Caco-2 (cell line): ENCODE data around the gene MUSTN1. TPM values are rescaled to one million over a fixed set of nuclear protein-coding genes. Genes with fewer than 3 reads are reported as not detected.

Experiments used
- BruUV-seq: library from RNA; stranded (reverse); fragments of 400-500 nt; replicated peaks from 2 replicates; lab custom pipeline; 2021; lab: Mats Ljungman, UMichigan
- CTCF ChIA-PET: fragments of 300-600 bp; sonication (Branson Sonifier 250); formaldehyde crosslinking; loops from one replicate; lab custom pipeline; 2022; ENCODE audit warnings: antibody characterized with exemption; lab: Charles Lee
- POLR2A ChIA-PET: fragments of 300-600 bp; sonication (Branson Sonifier 250); formaldehyde crosslinking; loops from one replicate; lab custom pipeline; 2022; ENCODE audit warnings: antibody characterized with exemption; lab: Charles Lee
- DNase-seq, 2 experiments: peaks; one replicate each; pipeline versions ENCODE4 v3.0.0 to v3.0.0-alpha.2; 2020 to 2022
- H3K27me3 ChIP-seq: replicated peaks from 2 replicates; pipeline ENCODE4 v1.6.0; 2011; ENCODE audit warnings: low read length; ENCODE audit not compliant: control insufficient read depth, insufficient read depth
- H3K36me3 ChIP-seq: 2 replicates; pipeline ENCODE4 v1.5.1; 2011; ENCODE audit warnings: low read length; ENCODE audit not compliant: control insufficient read depth, insufficient read depth
- H3K4me1 ChIP-seq: fragments of 250-450 bp; sonication (Bioruptor Pico); 2 replicates; pipeline ENCODE4 v1.5.1; 2020; ENCODE audit warnings: mild to moderate bottlenecking
- H3K4me3 ChIP-seq: 2 replicates; pipeline ENCODE4 v1.5.1; 2011; ENCODE audit warnings: low read depth, mild to moderate bottlenecking, control low read depth, low read length
- H3K9me3 ChIP-seq: fragments of 250-450 bp; sonication (Bioruptor Pico); 2 replicates; pipeline ENCODE4 v1.5.1; 2020; ENCODE audit warnings: mild to moderate bottlenecking, moderate library complexity
- H3K27ac Mint-ChIP-seq: one replicate; pipeline ENCODE4 v1.8.0; 2022; ENCODE audit warnings: mixed read lengths; ENCODE audit not compliant: unreplicated experiment
- H3K27me3 Mint-ChIP-seq: one replicate; pipeline ENCODE4 v1.8.0; 2022; ENCODE audit warnings: mixed read lengths; ENCODE audit not compliant: insufficient read depth, unreplicated experiment
- H3K36me3 Mint-ChIP-seq: one replicate; pipeline ENCODE4 v1.8.0; 2022; ENCODE audit warnings: mild to moderate bottlenecking, mixed read lengths; ENCODE audit not compliant: insufficient read depth, unreplicated experiment
- H3K4me1 Mint-ChIP-seq: one replicate; pipeline ENCODE4 v1.8.0; 2022; ENCODE audit warnings: low read depth, mixed read lengths; ENCODE audit not compliant: unreplicated experiment
- H3K4me3 Mint-ChIP-seq: one replicate; pipeline ENCODE4 v1.8.0; 2022; ENCODE audit warnings: mild to moderate bottlenecking, moderate library complexity, mixed read lengths; ENCODE audit not compliant: unreplicated experiment
- H3K9me3 Mint-ChIP-seq: one replicate; pipeline ENCODE4 v1.8.0; 2022; ENCODE audit warnings: mixed read lengths; ENCODE audit not compliant: unreplicated experiment
- intact Hi-C: fragments of 100-400 bp; cut with micrococcal nuclease; formaldehyde crosslinking; loops from one replicate; pipeline ENCODE4 v1.10.0; 2022; ENCODE audit not compliant: unreplicated experiment
- total RNA-seq: library from RNA; stranded (reverse); gene quantifications from 2 replicates; pipeline ENCODE4 v1.2.3, GENCODE V29; 2022
- TF ChIP-seq, protein P1 (sequence below), 2 experiments: fragments of 200-600 bp in 1 of 2; IDR thresholded peaks; 1 replicate in 1 of 2; 2 replicates in 1 of 2; pipeline versions ENCODE4 v1.5.1 to v1.8.0; 2011 to 2022; ENCODE audit warnings: antibody characterized with exemption in 1 of 2, control low read depth in 1 of 2, inconsistent platforms in 1 of 2, low read depth in 1 of 2, low read length in 1 of 2, mild to moderate bottlenecking in 1 of 2, moderate library complexity in 1 of 2; ENCODE audit not compliant: insufficient read depth in 1 of 2, severe bottlenecking in 1 of 2, unreplicated experiment in 1 of 2

MUSTN1 gene
- total RNA-seq, 1 experiment from 2014 or later, result 1.8 TPM

DNA sequence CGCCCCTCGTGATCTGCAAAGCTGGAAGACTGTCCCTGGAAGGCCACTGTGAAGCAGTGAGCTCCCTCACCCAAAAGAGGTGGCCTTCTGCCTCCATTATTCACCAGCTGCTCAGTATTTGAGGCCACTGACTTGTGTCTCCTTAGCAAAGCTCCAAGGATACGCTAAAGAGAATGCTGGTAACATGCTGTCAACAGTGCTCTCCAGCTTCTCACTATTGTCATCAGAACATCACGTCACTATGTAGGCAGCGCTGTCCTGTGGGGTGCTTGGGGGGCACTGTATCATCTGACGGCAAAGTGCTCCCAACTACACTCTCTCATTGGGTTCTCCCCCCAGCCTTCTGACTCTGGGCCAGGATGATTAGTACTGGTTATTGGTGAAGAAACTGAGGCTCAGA lies 18.6 kb downstream of the MUSTN1 start:
- H3K9me3 Mint-ChIP-seq, result no peaks in the 10 kb centered on the region
- Histone ChIP-seq H3K27me3 (no peaks in the 10 kb centered on the region), H3K36me3 (no peaks in the 10 kb centered on the region), H3K9me3 (no peaks in the 10 kb centered on the region), H3K4me3 (no peak overlapping the region), H3K4me1 (no peaks in the 10 kb centered on the region)
- H3K4me1 Mint-ChIP-seq, result peaks cover 4% of the 10 kb centered on the region
- ChIA-PET POLR2A (no interaction called here), CTCF (interaction anchor here (1.2 kb wide), 1 partner anchor 18 kb away, joined by 5 read pairs; no protein-coding TSS in a partner anchor)
- intact Hi-C loops, result no loop called here
- no peak overlapping the region for H3K4me3 Mint-ChIP-seq
- DNase-seq, result no peak
- H3K27me3 Mint-ChIP-seq, result no peaks in the 10 kb centered on the region
- no peak overlapping the region for H3K27ac Mint-ChIP-seq
- TF ChIP-seq, protein P1, sequence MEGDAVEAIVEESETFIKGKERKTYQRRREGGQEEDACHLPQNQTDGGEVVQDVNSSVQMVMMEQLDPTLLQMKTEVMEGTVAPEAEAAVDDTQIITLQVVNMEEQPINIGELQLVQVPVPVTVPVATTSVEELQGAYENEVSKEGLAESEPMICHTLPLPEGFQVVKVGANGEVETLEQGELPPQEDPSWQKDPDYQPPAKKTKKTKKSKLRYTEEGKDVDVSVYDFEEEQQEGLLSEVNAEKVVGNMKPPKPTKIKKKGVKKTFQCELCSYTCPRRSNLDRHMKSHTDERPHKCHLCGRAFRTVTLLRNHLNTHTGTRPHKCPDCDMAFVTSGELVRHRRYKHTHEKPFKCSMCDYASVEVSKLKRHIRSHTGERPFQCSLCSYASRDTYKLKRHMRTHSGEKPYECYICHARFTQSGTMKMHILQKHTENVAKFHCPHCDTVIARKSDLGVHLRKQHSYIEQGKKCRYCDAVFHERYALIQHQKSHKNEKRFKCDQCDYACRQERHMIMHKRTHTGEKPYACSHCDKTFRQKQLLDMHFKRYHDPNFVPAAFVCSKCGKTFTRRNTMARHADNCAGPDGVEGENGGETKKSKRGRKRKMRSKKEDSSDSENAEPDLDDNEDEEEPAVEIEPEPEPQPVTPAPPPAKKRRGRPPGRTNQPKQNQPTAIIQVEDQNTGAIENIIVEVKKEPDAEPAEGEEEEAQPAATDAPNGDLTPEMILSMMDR (IDR thresholded peaks at IDR 0.05; ENCODE audit: insufficient read depth in 1 of 2, low read depth in 1 of 2, low read length in 1 of 2, severe bottlenecking in 1 of 2, unreplicated experiment in 1 of 2), result no peak
- no TSS peak for BruUV-seq
- H3K36me3 Mint-ChIP-seq, result no peaks in the 10 kb centered on the region

DNA sequence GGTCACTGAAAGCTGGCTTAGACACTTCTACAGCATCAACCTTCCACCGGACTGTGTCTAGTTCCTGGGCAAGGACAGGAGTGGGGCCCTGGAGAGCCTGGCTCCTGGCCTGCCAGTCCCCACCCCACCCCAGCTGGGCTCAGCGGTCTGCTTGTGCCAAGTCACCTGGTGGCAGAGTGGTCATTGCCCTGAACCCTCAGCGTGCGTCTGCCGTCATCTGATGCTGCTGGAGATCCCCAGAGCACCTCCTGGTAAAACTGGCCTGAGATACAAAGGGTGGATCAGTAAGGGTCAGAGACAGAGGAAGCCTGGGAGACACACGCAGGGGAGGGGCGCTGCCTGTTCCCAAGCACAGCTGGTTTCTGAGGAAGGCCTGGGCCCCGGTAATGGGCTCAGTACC lies 21.0 kb downstream of the MUSTN1 start:
- CTCF ChIA-PET, result interaction anchor here (0.6 kb wide), 1 partner anchor 650 kb away, joined by 5 read pairs; no protein-coding TSS in a partner anchor
- no peaks in the 10 kb centered on the region for H3K4me1 ChIP-seq

DNA sequence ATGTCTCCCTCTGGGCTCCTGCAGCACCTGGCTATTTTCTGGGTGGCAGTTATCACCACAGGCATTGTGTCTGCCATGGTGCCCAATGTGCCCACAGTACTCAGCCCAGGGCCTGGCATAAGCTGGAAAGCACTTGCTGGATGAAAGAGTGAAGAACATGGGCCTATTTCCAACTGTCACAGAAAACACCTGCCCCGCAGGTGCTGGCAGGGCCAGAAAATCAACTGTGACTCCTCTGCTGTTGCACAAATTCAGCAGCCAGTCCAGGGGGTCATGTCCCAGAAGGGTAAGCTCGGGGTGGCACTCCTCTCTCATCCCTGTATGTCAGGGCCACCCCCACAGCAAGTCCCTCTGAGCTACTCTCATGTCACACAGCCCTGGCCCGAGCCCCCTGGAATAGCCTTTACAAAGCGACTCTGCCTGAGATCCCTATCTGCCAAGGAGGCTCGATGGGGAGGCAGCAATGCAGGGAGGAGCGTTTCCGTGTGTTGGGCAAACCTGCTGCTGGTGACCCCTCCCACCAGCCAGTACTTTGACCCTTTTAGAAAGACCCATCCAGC lies 23.3 kb downstream of the MUSTN1 start:
- H3K27me3 Mint-ChIP-seq, result no peaks in the 10 kb centered on the region
- no peaks in the 10 kb centered on the region for H3K4me1 Mint-ChIP-seq
- CTCF ChIA-PET, result interaction anchor here (1.1 kb wide), 1 partner anchor 10 kb away, joined by 5 read pairs; no protein-coding TSS in a partner anchor
- intact Hi-C loops, result no loop called here
- DNase-seq, result peak in 1 of 2 experiments; percentile 15
- no TSS peak for BruUV-seq
- H3K36me3 Mint-ChIP-seq, result no peaks in the 10 kb centered on the region
- TF ChIP-seq, protein P1 (IDR thresholded peaks at IDR 0.05; ENCODE audit: insufficient read depth in 1 of 2, low read depth in 1 of 2, low read length in 1 of 2, severe bottlenecking in 1 of 2, unreplicated experiment in 1 of 2), result no peak
- Histone ChIP-seq H3K36me3 (no peaks in the 10 kb centered on the region), H3K9me3 (no peaks in the 10 kb centered on the region), H3K4me3 (no peak overlapping the region), H3K4me1 (no peaks in the 10 kb centered on the region), H3K27me3 (no peaks in the 10 kb centered on the region)
- no peaks in the 10 kb centered on the region for H3K9me3 Mint-ChIP-seq
- POLR2A ChIA-PET, result no interaction called here
- no peak overlapping the region for H3K27ac Mint-ChIP-seq
- no peak overlapping the region for H3K4me3 Mint-ChIP-seq

More for the DNA sequence above, 21.0 kb downstream of the MUSTN1 start:
- H3K36me3 Mint-ChIP-seq, result no peaks in the 10 kb centered on the region
- intact Hi-C loops, result no loop called here
- no TSS peak for BruUV-seq
- H3K36me3 ChIP-seq, result no peaks in the 10 kb centered on the region
- H3K9me3 Mint-ChIP-seq, result no peaks in the 10 kb centered on the region
- no peak overlapping the region for H3K27ac Mint-ChIP-seq
- H3K4me1 Mint-ChIP-seq, result no peaks in the 10 kb centered on the region
- H3K4me3 ChIP-seq, result no peak overlapping the region
- no peaks in the 10 kb centered on the region for H3K27me3 ChIP-seq
- TF ChIP-seq, protein P1 (IDR thresholded peaks at IDR 0.05; ENCODE audit: insufficient read depth in 1 of 2, low read depth in 1 of 2, low read length in 1 of 2, severe bottlenecking in 1 of 2, unreplicated experiment in 1 of 2), result no peak
- POLR2A ChIA-PET, result no interaction called here
- no peaks in the 10 kb centered on the region for H3K9me3 ChIP-seq
- H3K4me3 Mint-ChIP-seq, result no peak overlapping the region
- no peak for DNase-seq
- no peaks in the 10 kb centered on the region for H3K27me3 Mint-ChIP-seq
